RWPE1 (cell line): ENCODE results near the gene SPRR1A.

Source experiments
- CTCF ChIA-PET: fragments of 350-600 bp; sonication (Branson Sonifier 250); formaldehyde crosslinking; extraction: SDS; loops from one replicate; lab custom pipeline; 2021; lab: Yijun Ruan, JAX
- POLR2A ChIA-PET: fragments of 400-600 bp; formaldehyde crosslinking; extraction: SDS; loops from one replicate; lab custom pipeline; 2020; ENCODE audit warnings: antibody characterized with exemption; ENCODE audit not compliant: low non-redundant PET; lab: Yijun Ruan, JAX
- DNase-seq: peaks from one replicate; pipeline ENCODE4 v3.0.0; 2012; ENCODE audit warnings: low spot score
- H3K27ac ChIP-seq: fragments of 450-650 bp; 2 replicates; pipeline ENCODE4 v1.5.1; 2017
- CTCF ChIP-seq: fragments of 450-650 bp; conservative IDR thresholded peaks from 2 replicates; pipeline ENCODE4 v1.5.1; 2017; ENCODE audit warnings: low read depth, mild to moderate bottlenecking

The SPRR1A gene, protein sequence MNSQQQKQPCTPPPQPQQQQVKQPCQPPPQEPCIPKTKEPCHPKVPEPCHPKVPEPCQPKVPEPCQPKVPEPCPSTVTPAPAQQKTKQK

DNA sequence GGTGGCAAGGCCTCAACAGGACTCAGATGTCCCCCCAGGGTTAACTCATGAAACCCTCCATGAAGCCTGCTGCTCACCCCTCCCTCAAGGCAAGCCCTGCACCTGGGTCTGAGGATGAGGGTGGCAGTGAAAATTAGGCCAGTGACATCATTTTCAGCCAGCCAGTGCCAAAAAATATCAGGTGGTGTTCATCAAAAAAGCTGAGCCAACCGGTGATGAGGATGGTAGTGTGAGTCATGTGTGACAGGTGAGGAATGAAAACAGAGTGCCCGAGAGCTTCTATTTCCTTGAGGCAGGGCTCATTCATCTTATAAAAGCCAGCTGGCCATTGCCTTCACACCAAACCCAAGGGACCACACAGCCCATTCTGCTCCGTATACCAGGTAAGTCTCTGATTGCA lies at the start of gene SPRR1A:
Gene SPRR1A, plus strand, starts transcription at position 339 of the 400 bp plus-strand sequence. CDS start 1,150 bp downstream, outside the sequence.
- TF ChIP-seq CTCF: no peak
- DNase-seq: peak; percentile 60
- POLR2A ChIA-PET: no interaction called here
- no peak within 1 kb of the TSS for H3K27ac ChIP-seq
- CTCF ChIA-PET: interaction anchor here (0.6 to 1.4 kb wide), 2 partner anchors 12 to 13 kb away, joined by 3 read pairs; partner anchors contain the start of gene SPRR4

- POLR2A ChIA-PET: no interaction called here
- TF ChIP-seq CTCF: no peak
- H3K27ac ChIP-seq: peak overlapping the region; percentile 85
- DNase-seq: no peak
- CTCF ChIA-PET: interaction anchor here (0.5 kb wide), 1 partner anchor 115 kb away, joined by 3 read pairs; no protein-coding TSS in a partner anchor
These were observed 43.3 kb upstream of the SPRR1A start for GRCh38 chr1:152940614-152941013.

- no peak for TF ChIP-seq CTCF
- peak overlapping the region; percentile 85 for H3K27ac ChIP-seq
- DNase-seq: peak; percentile 80
- ChIA-PET CTCF (no interaction called here), POLR2A (no interaction called here)
These were observed 42.7 kb upstream of the SPRR1A start for GRCh38 chr1:152941037-152941711.

DNA sequence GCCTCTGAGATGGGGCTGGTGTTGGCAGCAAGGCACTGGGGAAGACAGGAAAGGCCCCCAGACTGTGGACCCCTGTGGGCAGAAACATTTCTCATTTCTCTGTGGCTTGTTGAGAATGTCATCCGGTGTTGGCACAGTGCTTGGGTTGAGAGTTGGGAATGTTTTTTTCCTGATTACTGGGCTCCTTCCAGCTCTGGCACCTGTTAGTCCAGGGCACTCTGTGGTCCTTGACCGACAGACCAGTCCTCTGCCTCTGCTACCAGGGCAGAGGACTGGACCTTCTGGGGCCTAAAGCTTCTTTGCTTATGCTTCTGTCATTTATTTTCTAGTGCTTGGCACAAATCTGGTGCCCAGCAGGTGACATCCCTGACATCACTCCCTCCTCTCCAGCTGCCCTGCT lies 41.7 kb upstream of the SPRR1A start:
- TF ChIP-seq CTCF: no peak
- ChIA-PET CTCF (no interaction called here), POLR2A (no interaction called here)
- H3K27ac ChIP-seq: peak overlapping the region; percentile 85
- no peak for DNase-seq

DNA sequence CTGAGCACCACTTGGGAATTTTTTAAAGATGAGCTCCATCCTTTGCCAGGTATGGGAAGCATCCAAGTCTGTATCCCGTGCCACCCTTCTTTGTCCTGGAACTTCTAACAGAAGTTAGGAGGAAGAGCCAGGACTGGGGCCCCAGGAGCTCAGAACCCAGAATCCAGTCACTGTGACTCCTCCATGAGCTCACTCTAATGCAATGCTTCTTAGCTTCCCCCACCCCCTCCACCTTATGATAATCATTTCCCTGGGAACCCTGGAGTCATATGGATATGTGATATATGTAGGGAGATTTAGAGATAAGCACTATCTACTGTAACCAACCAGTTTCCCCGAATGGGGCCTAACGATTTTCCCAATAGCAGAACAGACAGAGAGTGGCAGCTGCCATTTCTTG lies 37.6 kb upstream of the SPRR1A start:
- no peak for TF ChIP-seq CTCF
- POLR2A ChIA-PET: no interaction called here
- H3K27ac ChIP-seq: no peak overlapping the region
- CTCF ChIA-PET: interaction anchor here (0.8 kb wide), 1 partner anchor 246 kb away, joined by 3 read pairs; no protein-coding TSS in a partner anchor
- peak; percentile 20 for DNase-seq

- TF ChIP-seq CTCF: no peak
- DNase-seq: no peak
- H3K27ac ChIP-seq: no peak within 1 kb of the TSS
- POLR2A ChIA-PET: no interaction called here
- CTCF ChIA-PET: interaction anchor here (0.8 kb wide), 1 partner anchor 245 kb away, joined by 3 read pairs; no protein-coding TSS in a partner anchor
These were observed 37.1 kb upstream of the SPRR1A start, which contains the start of gene SPRR5 for GRCh38 chr1:152946651-152947256. SPRR5 (plus strand) TSS chr1:152947206; CDS start chr1:152948555, 1,349 bp downstream.
